Spinal cord (tissue), 10 donors: ENCODE data around the gene NEU1. TPM values are rescaled to one million over a fixed set of nuclear protein-coding genes. Genes with fewer than 3 reads are reported as not detected.
"Not testable (repeated sequence)": the region's sequence is repeated elsewhere in the genome, so short reads cannot be mapped to it uniquely, and the experiment has no call there.

Experiments
- DNase-seq, 6 donors: peaks; one replicate each; pipeline versions ENCODE4 v3.0.0 to v3.0.0-alpha.2; 2013 to 2015; ENCODE audit warnings: low spot score in 6 of 6, low read depth in 4 of 6
- H3K27ac ChIP-seq: one replicate; pipeline ENCODE4 v1.5.1; 2013; ENCODE audit warnings: low read depth, low read length, control low read depth
- H3K27me3 ChIP-seq: one replicate; pipeline ENCODE4 v1.6.1; 2013; ENCODE audit warnings: low read length; ENCODE audit not compliant: control insufficient read depth, insufficient read depth
- H3K36me3 ChIP-seq: one replicate; pipeline ENCODE4 v1.6.1; 2013; ENCODE audit warnings: low read length; ENCODE audit not compliant: control insufficient read depth, insufficient read depth
- H3K4me1 ChIP-seq: one replicate; pipeline ENCODE4 v1.6.1; 2013; ENCODE audit warnings: low read length; ENCODE audit not compliant: control insufficient read depth, insufficient read depth
- H3K4me3 ChIP-seq: one replicate; pipeline ENCODE4 v1.5.1; 2013; ENCODE audit warnings: low read depth, low read length, control low read depth
- H3K9me3 ChIP-seq: one replicate; pipeline ENCODE4 v1.6.1; 2013; ENCODE audit warnings: low read length; ENCODE audit not compliant: control insufficient read depth, insufficient read depth
- WGBS: methylation state at CpG from one replicate; pipeline ENCODE4 v1.1.5; 2013; ENCODE audit warnings: missing lambda C conversion rate; ENCODE audit not compliant: insufficient coverage; 5-methylcytosine and 5-hydroxymethylcytosine counted together
- polyA plus RNA-seq, 2 donors: library from polyadenylated mRNA; unstranded; fragments of 120-200 nt; gene quantifications; one replicate each; pipeline ENCODE4 v1.2.1, GENCODE V29; 2013; ENCODE audit not compliant: insufficient read length in 2 of 2
- small RNA-seq: library from RNA; depleted of rRNA; stranded (forward); fragments of <200 nt; gene quantifications from one replicate; pipeline ENCODE3, GENCODE V24; 2014; ENCODE audit warnings: low replicate concordance
- total RNA-seq, 2 donors: library from RNA; depleted of rRNA in 1 of 2; stranded (reverse); fragments of 120-200 nt in 1 of 2; fragments of >200 nt in 1 of 2; gene quantifications; one replicate each; pipeline versions ENCODE4 v1.2.3 to v1.2.4, GENCODE V29; 2013 to 2014
- donor health status: healthy.

NEU1 gene
- total and polyA plus RNA-seq, 4 donors: 21.9 to 47.5 (median 24.5) TPM

DNA sequence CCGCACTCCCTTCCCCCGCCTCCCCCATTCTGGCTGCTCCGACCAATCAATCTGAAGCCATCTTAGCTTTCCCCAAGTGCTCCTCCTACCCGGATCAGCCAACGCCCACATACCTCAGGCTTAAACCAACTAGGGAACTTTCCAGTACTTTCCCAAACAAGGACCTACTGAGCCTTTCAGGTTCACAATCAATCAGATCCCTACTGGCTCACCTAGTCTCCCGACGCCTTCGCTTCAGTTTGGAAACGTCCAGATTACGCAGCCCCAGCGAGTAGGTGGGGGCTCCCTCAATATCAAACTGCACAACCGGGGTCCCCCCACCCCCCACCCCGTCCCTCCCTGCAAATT is 48.0 kb downstream of the NEU1 start:
- no peaks in the 10 kb centered on the region for H3K27me3 ChIP-seq
- peaks cover 8% of the 10 kb centered on the region for H3K36me3 ChIP-seq
- peak overlapping the region; percentile 77 for H3K4me3 ChIP-seq
- peak overlapping the region; percentile 100 for H3K27ac ChIP-seq
- peak; percentile 90 to 99 (median 92) for DNase-seq
- H3K4me1 ChIP-seq: peaks cover 23% of the 10 kb centered on the region
- H3K9me3 ChIP-seq: no peaks in the 10 kb centered on the region
- WGBS: 0% methylated on average over 12 of the region's 13 CpGs

GRCh38 chr6:31813465-31813849 is 49.2 kb downstream of the NEU1 start:
- H3K27me3 ChIP-seq: no peaks in the 10 kb centered on the region
- no peak overlapping the region for H3K4me3 ChIP-seq
- peak overlapping the region; percentile 100 for H3K27ac ChIP-seq
- WGBS: no CpG with 5 or more reads among the region's 7 CpGs
- H3K9me3 ChIP-seq: no peaks in the 10 kb centered on the region
- peaks cover 8% of the 10 kb centered on the region for H3K36me3 ChIP-seq
- DNase-seq: no peak
- peaks cover 16% of the 10 kb centered on the region for H3K4me1 ChIP-seq

- no peak overlapping the region for H3K4me3 ChIP-seq
- WGBS: 89% methylated on average over 12 of the region's 12 CpGs
- peaks cover 14% of the 10 kb centered on the region for H3K4me1 ChIP-seq
- H3K36me3 ChIP-seq: peaks cover 8% of the 10 kb centered on the region
- H3K27me3 ChIP-seq: no peaks in the 10 kb centered on the region
- DNase-seq: no peak
- no peaks in the 10 kb centered on the region for H3K9me3 ChIP-seq
- no peak overlapping the region for H3K27ac ChIP-seq
These were observed 51.0 kb downstream of the NEU1 start for GRCh38 chr6:31811645-31812044.

DNA sequence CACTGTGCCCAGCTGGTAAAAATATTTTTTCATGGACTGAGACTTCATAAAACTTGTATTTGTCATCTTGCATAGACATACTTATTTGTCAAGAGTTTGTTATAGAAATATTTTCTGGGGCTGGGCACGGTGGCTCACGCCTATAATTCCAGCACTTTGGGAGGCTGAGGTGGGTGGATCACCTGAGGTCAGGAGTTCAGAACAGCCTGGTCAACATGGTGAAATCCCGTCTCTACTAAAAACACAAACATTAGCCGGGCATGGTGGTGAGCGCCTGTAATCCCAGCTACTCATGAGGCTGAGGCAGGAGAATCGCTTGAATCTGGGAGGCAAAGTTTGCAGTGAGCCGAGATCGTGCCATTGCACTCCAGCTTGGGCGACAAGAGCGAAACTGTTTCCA is 54.0 kb downstream of the NEU1 start:
- H3K4me1 ChIP-seq: peaks cover 17% of the 10 kb centered on the region
- H3K9me3 ChIP-seq: not testable (repeated sequence)
- WGBS: 93% methylated on average over 3 of the region's 10 CpGs

More for the DNA sequence above, 54.0 kb downstream of the NEU1 start:
- DNase-seq, H3K27ac ChIP-seq, H3K27me3 ChIP-seq, H3K4me3 ChIP-seq: not testable (repeated sequence)
- peaks cover 13% of the 10 kb centered on the region for H3K36me3 ChIP-seq

Small RNAs within 50 kb of the gene (small RNA-seq; reads per million reads assigned to genes)
- 111 reads per million, percentile 98 among the genes with 10 or more reads in this experiment for gene SNORD48
- gene SNORD52: not detected

Other genes starting within 250 kb of the NEU1 start
Only the 30 nearest of the 36 such genes appear.
- gene GPANK1, start 197.8 kb downstream of the NEU1 start, total RNA-seq: 10 to 100 TPM in 1 of 2 donors, 1 to 10 TPM in 1; 9.1 to 15.3 TPM
- gene GPANK1, start 197.8 kb downstream of the NEU1 start, polyA plus RNA-seq: 10 to 100 TPM; 16.9 to 19.9 TPM
- 100 to 1,000 TPM in 1 of 2 donors, 10 to 100 TPM in 1; 54.3 to 183 TPM for gene CSNK2B, start 196.7 kb downstream of the NEU1 start, total RNA-seq
- 100 to 1,000 TPM; 213 to 215 TPM for gene CSNK2B, start 196.7 kb downstream of the NEU1 start, polyA plus RNA-seq
- gene LY6G5B, start 192.8 kb downstream of the NEU1 start, total RNA-seq: 1 to 10 TPM; 2.1 to 8.6 TPM
- gene LY6G5B, start 192.8 kb downstream of the NEU1 start, polyA plus RNA-seq: 10 to 100 TPM; 17.6 to 35.6 TPM
- 1 to 10 TPM in 1 of 2 donors, under 1 TPM in 1; 0.40 to 3.3 TPM for gene LY6G5C, start 181.8 kb downstream of the NEU1 start, total RNA-seq
- gene LY6G5C, start 181.8 kb downstream of the NEU1 start, polyA plus RNA-seq: 10 to 100 TPM in 1 of 2 donors, 1 to 10 TPM in 1; 8.5 to 13.1 TPM
- 10 to 100 TPM; 51.8 to 83.6 TPM for gene ABHD16A, start 159.5 kb downstream of the NEU1 start, total RNA-seq
- 10 to 100 TPM; 72.0 to 85.8 TPM for gene ABHD16A, start 159.5 kb downstream of the NEU1 start, polyA plus RNA-seq
- under 1 TPM in 1 of 2 donors, not detected in 1; 0.30 TPM for gene LY6G6F, start 156.0 kb downstream of the NEU1 start, total RNA-seq
- gene LY6G6F, start 156.0 kb downstream of the NEU1 start, polyA plus RNA-seq: under 1 TPM in 1 of 2 donors, not detected in 1; 0.27 TPM
- gene LY6G6D, start 147.5 kb downstream of the NEU1 start, total RNA-seq: 1 to 10 TPM; 1.1 to 6.6 TPM
- 1 to 10 TPM in 1 of 2 donors, under 1 TPM in 1; 0.51 to 2.3 TPM for gene LY6G6D, start 147.5 kb downstream of the NEU1 start, polyA plus RNA-seq
- gene LY6G6C, start 141.1 kb downstream of the NEU1 start, total RNA-seq: under 1 TPM in 1 of 2 donors, not detected in 1; 0.17 TPM
- gene LY6G6C, start 141.1 kb downstream of the NEU1 start, polyA plus RNA-seq: 1 to 10 TPM in 1 of 2 donors, under 1 TPM in 1; 0.71 to 1.2 TPM
- under 1 TPM in 1 of 2 donors, not detected in 1; 0.17 TPM for gene MPIG6B, start 139.4 kb downstream of the NEU1 start, total RNA-seq
- gene MPIG6B, start 139.4 kb downstream of the NEU1 start, polyA plus RNA-seq: 1 to 10 TPM in 1 of 2 donors, under 1 TPM in 1; 0.81 to 1.3 TPM
- gene DDAH2, start 133.5 kb downstream of the NEU1 start, total RNA-seq: 100 to 1,000 TPM in 1 of 2 donors, 10 to 100 TPM in 1; 62.9 to 207 TPM
- 100 to 1,000 TPM; 159 to 178 TPM for gene DDAH2, start 133.5 kb downstream of the NEU1 start, polyA plus RNA-seq
- 100 to 1,000 TPM in 1 of 2 donors, 10 to 100 TPM in 1; 96.3 to 322 TPM for gene CLIC1, start 126.3 kb downstream of the NEU1 start, total RNA-seq
- 10 to 100 TPM; 73.5 to 87.1 TPM for gene CLIC1, start 126.3 kb downstream of the NEU1 start, polyA plus RNA-seq
- gene MSH5, start 122.8 kb downstream of the NEU1 start, total RNA-seq: 10 to 100 TPM in 1 of 2 donors, 1 to 10 TPM in 1; 6.2 to 20.2 TPM
- gene MSH5, start 122.8 kb downstream of the NEU1 start, polyA plus RNA-seq: 10 to 100 TPM; 18.9 to 38.8 TPM
- gene SAPCD1, start 100.2 kb downstream of the NEU1 start, total RNA-seq: 1 to 10 TPM; 3.4 to 9.5 TPM
- gene SAPCD1, start 100.2 kb downstream of the NEU1 start, polyA plus RNA-seq: 10 to 100 TPM; 10.5 to 11.1 TPM
- 1 to 10 TPM; 1.8 to 2.9 TPM for gene VWA7, start 85.5 kb downstream of the NEU1 start, total RNA-seq
- 1 to 10 TPM; 4.0 to 4.3 TPM for gene VWA7, start 85.5 kb downstream of the NEU1 start, polyA plus RNA-seq
- gene VARS1, start 67.1 kb downstream of the NEU1 start, total RNA-seq: 10 to 100 TPM; 25.3 to 35.5 TPM
- gene VARS1, start 67.1 kb downstream of the NEU1 start, polyA plus RNA-seq: 10 to 100 TPM; 66.1 to 70.6 TPM
- 10 to 100 TPM; 18.0 to 45.7 TPM for gene LSM2, start 55.9 kb downstream of the NEU1 start, total RNA-seq
- gene LSM2, start 55.9 kb downstream of the NEU1 start, polyA plus RNA-seq: 10 to 100 TPM; 54.4 to 63.3 TPM
- 1 to 10 TPM; 3.3 to 4.8 TPM for gene HSPA1L, start 47.5 kb downstream of the NEU1 start, total RNA-seq
- gene HSPA1L, start 47.5 kb downstream of the NEU1 start, polyA plus RNA-seq: 1 to 10 TPM; 5.1 to 6.1 TPM
- 100 to 1,000 TPM; 221 to 541 TPM for gene HSPA1A, start 47.3 kb downstream of the NEU1 start, total RNA-seq
- gene HSPA1A, start 47.3 kb downstream of the NEU1 start, polyA plus RNA-seq: 100 to 1,000 TPM; 117 to 175 TPM
- gene HSPA1B, start 35.1 kb downstream of the NEU1 start, total RNA-seq: 100 to 1,000 TPM; 285 to 696 TPM
- gene HSPA1B, start 35.1 kb downstream of the NEU1 start, polyA plus RNA-seq: 100 to 1,000 TPM; 113 to 166 TPM
- under 1 TPM; 0.20 to 0.55 TPM for gene SLC44A4, start 16.2 kb upstream of the NEU1 start, total RNA-seq
- gene SLC44A4, start 16.2 kb upstream of the NEU1 start, polyA plus RNA-seq: 1 to 10 TPM in 1 of 2 donors, under 1 TPM in 1; 1.00 to 1.1 TPM
- gene EHMT2, start 34.9 kb upstream of the NEU1 start, total RNA-seq: 10 to 100 TPM; 44.7 to 64.8 TPM
- 100 to 1,000 TPM; 112 to 125 TPM for gene EHMT2, start 34.9 kb upstream of the NEU1 start, polyA plus RNA-seq
- 1 to 10 TPM; 7.8 to 8.6 TPM for gene ZBTB12, start 39.3 kb upstream of the NEU1 start, total RNA-seq
- gene ZBTB12, start 39.3 kb upstream of the NEU1 start, polyA plus RNA-seq: 10 to 100 TPM; 36.6 to 37.9 TPM
- gene C2, start 64.9 kb upstream of the NEU1 start, total RNA-seq: 10 to 100 TPM in 1 of 2 donors, 1 to 10 TPM in 1; 8.4 to 23.1 TPM
- 10 to 100 TPM; 10.8 to 14.7 TPM for gene C2, start 64.9 kb upstream of the NEU1 start, polyA plus RNA-seq
- gene CFB, start 83.3 kb upstream of the NEU1 start, total RNA-seq: 10 to 100 TPM; 11.6 to 21.8 TPM
- 1 to 10 TPM; 1.6 to 7.7 TPM for gene CFB, start 83.3 kb upstream of the NEU1 start, polyA plus RNA-seq
- 10 to 100 TPM; 37.8 to 75.5 TPM for gene NELFE, start 96.2 kb upstream of the NEU1 start, total RNA-seq
- 10 to 100 TPM; 73.3 to 78.3 TPM for gene NELFE, start 96.2 kb upstream of the NEU1 start, polyA plus RNA-seq
- gene SKIC2, start 96.4 kb upstream of the NEU1 start, total RNA-seq: 10 to 100 TPM; 24.0 to 37.9 TPM
- gene SKIC2, start 96.4 kb upstream of the NEU1 start, polyA plus RNA-seq: 10 to 100 TPM; 49.2 to 60.5 TPM
- 10 to 100 TPM in 1 of 2 donors, 1 to 10 TPM in 1; 7.9 to 19.5 TPM for gene DXO, start 109.3 kb upstream of the NEU1 start, total RNA-seq
- gene DXO, start 109.3 kb upstream of the NEU1 start, polyA plus RNA-seq: 10 to 100 TPM; 26.4 to 32.7 TPM
- gene C4A, start 119.2 kb upstream of the NEU1 start, total RNA-seq: 100 to 1,000 TPM in 1 of 2 donors, 10 to 100 TPM in 1; 68.4 to 107 TPM
- gene C4A, start 119.2 kb upstream of the NEU1 start, polyA plus RNA-seq: 10 to 100 TPM; 47.5 to 55.8 TPM
- 100 to 1,000 TPM in 1 of 2 donors, 10 to 100 TPM in 1; 67.4 to 113 TPM for gene C4B, start 152.0 kb upstream of the NEU1 start, total RNA-seq
- 10 to 100 TPM; 52.1 to 72.7 TPM for gene C4B, start 152.0 kb upstream of the NEU1 start, polyA plus RNA-seq
- gene CYP21A2, start 175.6 kb upstream of the NEU1 start, total RNA-seq: under 1 TPM; 0.30 to 0.61 TPM
- 1 to 10 TPM; 2.7 to 4.9 TPM for gene CYP21A2, start 175.6 kb upstream of the NEU1 start, polyA plus RNA-seq